Stimulated activated CD8-positive, alpha-beta memory T cell treated with anti-CD3 and anti-CD28 coated beads, Interleukin-4, amount 100 ng/mL, for 48 hours (primary cell): ENCODE measurements around the gene CYP2E1.
A peak's percentile ranks its signal among the peaks of the same experiment; 100 is the strongest.
"Not testable (repeated sequence)": the region's sequence is repeated elsewhere in the genome, so short reads cannot be mapped to it uniquely, and the experiment has no call there.

Source experiments
- DNase-seq: peaks from one replicate; pipeline ENCODE4 v3.0.0-alpha.2; 2020

Gene CYP2E1

GRCh38 chr10:133526957-133527588 is at the start of gene CYP2E1:
Gene CYP2E1 (plus strand): TSS chr10:133527363. CDS start chr10:133527396, 33 bp downstream.
- no peak for DNase-seq

- DNase-seq, result no peak
Observed at GRCh38 chr10:133481086-133481643, 46.0 kb upstream of the CYP2E1 start.

GRCh38 chr10:133481657-133482056 is 45.5 kb upstream of the CYP2E1 start:
- no peak for DNase-seq

- no peak for DNase-seq
Observed at GRCh38 chr10:133484818-133485217, 42.3 kb upstream of the CYP2E1 start.

GRCh38 chr10:133487085-133487484 is 40.1 kb upstream of the CYP2E1 start:
- no peak for DNase-seq

- DNase-seq, result no peak
Observed at GRCh38 chr10:133488354-133488753, 38.8 kb upstream of the CYP2E1 start.

- DNase-seq, result peak; percentile 38
Observed at GRCh38 chr10:133489816-133490588, 37.2 kb upstream of the CYP2E1 start.

- DNase-seq, result not testable (repeated sequence)
Observed at GRCh38 chr10:133493562-133493961, 33.6 kb upstream of the CYP2E1 start.

GRCh38 chr10:133497363-133497762 is 29.8 kb upstream of the CYP2E1 start:
- peak; percentile 34 for DNase-seq

GRCh38 chr10:133499176-133499575 is 28.0 kb upstream of the CYP2E1 start:
- not testable (repeated sequence) for DNase-seq

GRCh38 chr10:133500897-133501296 is 26.3 kb upstream of the CYP2E1 start:
- not testable (repeated sequence) for DNase-seq

GRCh38 chr10:133509700-133510099 is 17.5 kb upstream of the CYP2E1 start:
- DNase-seq, result no peak

GRCh38 chr10:133511408-133511807 is 15.8 kb upstream of the CYP2E1 start:
- no peak for DNase-seq

GRCh38 chr10:133511907-133512528 is 15.1 kb upstream of the CYP2E1 start:
- DNase-seq, result no peak

GRCh38 chr10:133515471-133515870 is 11.7 kb upstream of the CYP2E1 start:
- no peak for DNase-seq

- no peak for DNase-seq
Observed at GRCh38 chr10:133516057-133516456, 11.1 kb upstream of the CYP2E1 start.

- not testable (repeated sequence) for DNase-seq
Observed at GRCh38 chr10:133518517-133518916, 8.6 kb upstream of the CYP2E1 start.

GRCh38 chr10:133520193-133520738 is 6.9 kb upstream of the CYP2E1 start:
- peak; percentile 99 for DNase-seq

- no peak for DNase-seq
Observed at GRCh38 chr10:133523631-133524203, 3.4 kb upstream of the CYP2E1 start.

- DNase-seq, result no peak
Observed at GRCh38 chr10:133525444-133525843, 1.7 kb upstream of the CYP2E1 start.

GRCh38 chr10:133527771-133528271 is 658 bp downstream of the CYP2E1 start:
- DNase-seq, result no peak

GRCh38 chr10:133528296-133528844 is 1.2 kb downstream of the CYP2E1 start:
- DNase-seq, result no peak
